Measurements from ENCODE around the gene HNRNPA1. TPM values are rescaled to one million over a fixed set of nuclear protein-coding genes. Genes with fewer than 3 reads are reported as not detected.
A peak's percentile ranks its signal among the peaks of the same experiment; 100 is the strongest.

HNRNPA1 gene
- total and polyA plus RNA-seq, 9 of the 15 experiments (the other 6 are each of a cell fraction or from before 2014, with no cell fraction given): 1,166 to 2,703 (median 1,815) TPM

- TF ChIP-seq CLOCK (CRISPR knock-in tag; IDR thresholded peaks at IDR 0.05; ENCODE audit: borderline replicate concordance): 0 out of 2 replicates have a peak, but pooled peaks have one; percentile 53
- TF ChIP-seq ZNF263 (CRISPR knock-in tag; IDR thresholded peaks at IDR 0.05; ENCODE audit: borderline replicate concordance): 0 out of 2 replicates have a peak, but pooled peaks have one; percentile 52
- TF ChIP-seq FOXO4 (CRISPR knock-in tag; IDR thresholded peaks at IDR 0.05): 0 out of 2 replicates have a peak, but pooled peaks have one; percentile 48
- TF ChIP-seq ZNF764 (CRISPR knock-in tag; IDR thresholded peaks at IDR 0.05; ENCODE audit: low read depth): peak; percentile 53; the same call in 1 of the 2 replicates
- peak; percentile 49 for TF ChIP-seq DACH1 (IDR thresholded peaks at IDR 0.05; ENCODE audit: partially characterized antibody)
- TF ChIP-seq, protein P1, sequence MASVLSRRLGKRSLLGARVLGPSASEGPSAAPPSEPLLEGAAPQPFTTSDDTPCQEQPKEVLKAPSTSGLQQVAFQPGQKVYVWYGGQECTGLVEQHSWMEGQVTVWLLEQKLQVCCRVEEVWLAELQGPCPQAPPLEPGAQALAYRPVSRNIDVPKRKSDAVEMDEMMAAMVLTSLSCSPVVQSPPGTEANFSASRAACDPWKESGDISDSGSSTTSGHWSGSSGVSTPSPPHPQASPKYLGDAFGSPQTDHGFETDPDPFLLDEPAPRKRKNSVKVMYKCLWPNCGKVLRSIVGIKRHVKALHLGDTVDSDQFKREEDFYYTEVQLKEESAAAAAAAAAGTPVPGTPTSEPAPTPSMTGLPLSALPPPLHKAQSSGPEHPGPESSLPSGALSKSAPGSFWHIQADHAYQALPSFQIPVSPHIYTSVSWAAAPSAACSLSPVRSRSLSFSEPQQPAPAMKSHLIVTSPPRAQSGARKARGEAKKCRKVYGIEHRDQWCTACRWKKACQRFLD (CRISPR knock-in tag; IDR thresholded peaks at IDR 0.05): no peak; the same call in 1 of the 2 replicates
- peak; percentile 78; the same call in 1 of the 2 replicates for TF ChIP-seq MTF1 (CRISPR knock-in tag; IDR thresholded peaks at IDR 0.05; ENCODE audit: borderline replicate concordance)
- TF ChIP-seq TOE1 (IDR thresholded peaks at IDR 0.05; ENCODE audit: borderline replicate concordance): peak; percentile 23; the same call in 1 of the 2 replicates
- TF ChIP-seq TOE1 (CRISPR knock-in tag; IDR thresholded peaks at IDR 0.05; ENCODE audit: borderline replicate concordance, low read depth): no peak
- TF ChIP-seq GATAD2A (IDR thresholded peaks at IDR 0.05): peak; percentile 86
- no peak for TF ChIP-seq RFX5 (IDR thresholded peaks at IDR 0.05; ENCODE audit: low read depth, low read length)
- TF ChIP-seq, protein P2, sequence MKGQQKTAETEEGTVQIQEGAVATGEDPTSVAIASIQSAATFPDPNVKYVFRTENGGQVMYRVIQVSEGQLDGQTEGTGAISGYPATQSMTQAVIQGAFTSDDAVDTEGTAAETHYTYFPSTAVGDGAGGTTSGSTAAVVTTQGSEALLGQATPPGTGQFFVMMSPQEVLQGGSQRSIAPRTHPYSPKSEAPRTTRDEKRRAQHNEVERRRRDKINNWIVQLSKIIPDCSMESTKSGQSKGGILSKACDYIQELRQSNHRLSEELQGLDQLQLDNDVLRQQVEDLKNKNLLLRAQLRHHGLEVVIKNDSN (CRISPR knock-in tag; IDR thresholded peaks at IDR 0.05): no peak
- TF ChIP-seq, protein P3, sequence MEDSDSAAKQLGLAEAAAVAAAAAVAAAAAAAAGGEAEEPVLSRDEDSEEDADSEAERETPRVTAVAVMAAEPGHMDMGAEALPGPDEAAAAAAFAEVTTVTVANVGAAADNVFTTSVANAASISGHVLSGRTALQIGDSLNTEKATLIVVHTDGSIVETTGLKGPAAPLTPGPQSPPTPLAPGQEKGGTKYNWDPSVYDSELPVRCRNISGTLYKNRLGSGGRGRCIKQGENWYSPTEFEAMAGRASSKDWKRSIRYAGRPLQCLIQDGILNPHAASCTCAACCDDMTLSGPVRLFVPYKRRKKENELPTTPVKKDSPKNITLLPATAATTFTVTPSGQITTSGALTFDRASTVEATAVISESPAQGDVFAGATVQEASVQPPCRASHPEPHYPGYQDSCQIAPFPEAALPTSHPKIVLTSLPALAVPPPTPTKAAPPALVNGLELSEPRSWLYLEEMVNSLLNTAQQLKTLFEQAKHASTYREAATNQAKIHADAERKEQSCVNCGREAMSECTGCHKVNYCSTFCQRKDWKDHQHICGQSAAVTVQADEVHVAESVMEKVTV (CRISPR knock-in tag; IDR thresholded peaks at IDR 0.05): peak; percentile 82
- no peak for TF ChIP-seq TCF7 (IDR thresholded peaks at IDR 0.05; ENCODE audit: borderline replicate concordance)
- no peak for TF ChIP-seq ZNF316 (IDR thresholded peaks at IDR 0.05)
- TF ChIP-seq GABPA (tag; conservative IDR thresholded peaks at IDR 0.05; ENCODE audit: low read depth): 0 out of 2 replicates have a peak, but pooled peaks have one; percentile 30
- no peak for TF ChIP-seq PCBP2 (IDR thresholded peaks at IDR 0.05; ENCODE audit: low read depth, low read length, poor library complexity, severe bottlenecking)
- no peak for TF ChIP-seq FOXA1 (IDR thresholded peaks at IDR 0.05; ENCODE audit: borderline replicate concordance)
- no peak; the same call in 1 of the 2 replicates for TF ChIP-seq ZBED1 (IDR thresholded peaks at IDR 0.05)
Measured at GRCh38 chr12:54294152-54294952, 13.8 kb downstream of the HNRNPA1 start (continued).

All from K562 (cell line).